Measurements from ENCODE around the gene BABAM2.

- TF ChIP-seq POLR2A (IDR thresholded peaks at IDR 0.05; ENCODE audit: extremely low read depth, insufficient read length) (no peak), CTCF (IDR thresholded peaks at IDR 0.05; ENCODE audit: low read depth, low read length) (no peak)
Observed at GRCh38 chr2:28088970-28089369, 198.4 kb downstream of the BABAM2 start.
